Lower lobe of right lung (tissue), 2 donors: ENCODE data around the gene CLIC4. TPM values are rescaled to one million over a fixed set of nuclear protein-coding genes. Genes with fewer than 3 reads are reported as not detected.
"Not testable (repeated sequence)": the region's sequence is repeated elsewhere in the genome, so short reads cannot be mapped to it uniquely, and the experiment has no call there.

ENCODE experiments used
- ATAC-seq, 2 donors: fragments of 200-7000 bp; cut with Tn5 transposase; one replicate each; pipeline ENCODE4 v1.9.1; 2020 to 2022; ENCODE audit warnings: mild to moderate bottlenecking in 2 of 2, moderate library complexity in 2 of 2
- DNase-seq: peaks from one replicate; pipeline ENCODE4 v3.0.0-alpha.2; 2020
- H3K27ac ChIP-seq: fragments of 200-600 bp; one replicate; pipeline ENCODE4 v1.8.0; 2022
- H3K27me3 ChIP-seq: fragments of 200-600 bp; one replicate; pipeline ENCODE4 v1.8.0; 2022; ENCODE audit warnings: low read depth
- H3K36me3 ChIP-seq: fragments of 200-600 bp; one replicate; pipeline ENCODE4 v1.8.0; 2022; ENCODE audit warnings: mild to moderate bottlenecking
- H3K4me1 ChIP-seq: fragments of 200-600 bp; one replicate; pipeline ENCODE4 v1.8.0; 2022
- H3K4me3 ChIP-seq: fragments of 200-600 bp; one replicate; pipeline ENCODE4 v1.8.0; 2022; ENCODE audit warnings: mild to moderate bottlenecking
- H3K9me3 ChIP-seq: fragments of 200-600 bp; one replicate; pipeline ENCODE4 v1.8.0; 2022
- CTCF ChIP-seq: fragments of 200-600 bp; IDR thresholded peaks from one replicate; pipeline ENCODE4 v1.8.0; 2022; ENCODE audit warnings: antibody characterized with exemption, mild to moderate bottlenecking
- intact Hi-C: fragments of 100-400 bp; cut with DNase I; formaldehyde crosslinking; loops from one replicate; pipeline ENCODE4 v1.11.0; 2022
- total RNA-seq: library from RNA; stranded (reverse); fragmentation: NEBNext Ultra II Directional; extraction: Animal tissue kit (Norgen Biotek cat#: 25700); gene quantifications from one replicate; pipeline ENCODE4 v1.2.1, GENCODE V29; 2021
- donor health status: DM: no; HTN: yes; CAD: no; lungs with severe emphysema.

The CLIC4 gene
- total RNA-seq, 1 donor from 2014 or later, result 169 TPM

DNA sequence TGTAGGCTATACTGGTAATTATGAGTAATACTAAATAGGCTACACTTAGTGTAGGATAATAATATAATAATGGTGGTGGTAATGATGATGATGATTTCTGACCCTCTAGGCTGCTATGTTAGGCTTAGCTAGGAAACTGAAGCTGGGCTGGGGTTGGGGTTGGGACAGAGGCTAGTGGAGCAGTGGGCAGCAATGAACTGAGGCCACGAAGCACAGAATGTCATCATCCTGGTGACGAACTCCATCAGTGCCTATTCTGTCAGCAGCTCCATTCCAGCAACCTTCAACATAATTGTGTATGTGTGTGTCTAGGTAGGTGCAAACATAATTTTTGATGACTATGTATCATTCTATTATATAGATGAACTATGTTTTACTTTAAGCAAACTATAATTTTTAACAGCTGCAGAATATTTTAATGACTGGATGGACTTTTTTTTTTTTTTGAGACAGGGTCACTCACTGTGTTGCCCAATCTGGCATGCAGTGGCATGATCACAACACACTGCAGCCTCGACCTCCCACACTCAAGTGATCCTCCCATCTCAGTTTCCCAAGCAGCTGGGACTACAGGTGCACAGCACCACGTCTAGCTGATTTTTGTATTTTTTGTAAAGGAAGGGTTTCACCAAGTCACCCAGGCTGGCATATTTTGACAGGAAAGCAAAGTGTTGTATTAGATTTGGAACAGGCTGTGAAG, 12.9 kb upstream of the CLIC4 start:
- Histone ChIP-seq H3K4me1 (peaks cover 57% of the 10 kb centered on the region), H3K36me3 (no peaks in the 10 kb centered on the region)
- no peak for ATAC-seq

GRCh38 chr1:24733342-24733741, 11.9 kb upstream of the CLIC4 start:
- H3K27me3 ChIP-seq, H3K4me3 ChIP-seq, H3K36me3 ChIP-seq, intact Hi-C loops, H3K9me3 ChIP-seq: not testable (repeated sequence)
- DNase-seq (peak; percentile 44), ATAC-seq (peak; percentile 55 to 61)
- peak overlapping the region; percentile 54 for H3K27ac ChIP-seq
- H3K4me1 ChIP-seq, result peaks cover 49% of the 10 kb centered on the region

More for the DNA sequence above, 12.9 kb upstream of the CLIC4 start:
- H3K9me3 ChIP-seq, result no peaks in the 10 kb centered on the region
- no peak for TF ChIP-seq CTCF
- DNase-seq, result peak; percentile 19
- no peaks in the 10 kb centered on the region for H3K27me3 ChIP-seq
- no peak overlapping the region for H3K27ac ChIP-seq
- H3K4me3 ChIP-seq, result no peak overlapping the region
- intact Hi-C loops, result no loop called here

GRCh38 chr1:24735156-24735508, 10.1 kb upstream of the CLIC4 start:
- H3K9me3 ChIP-seq, result no peaks in the 10 kb centered on the region
- no peak for TF ChIP-seq CTCF
- intact Hi-C loops, result no loop called here
- H3K36me3 ChIP-seq, result no peaks in the 10 kb centered on the region
- H3K4me3 ChIP-seq, result no peak overlapping the region
- ATAC-seq (no peak), DNase-seq (no peak)
- peaks cover 48% of the 10 kb centered on the region for H3K4me1 ChIP-seq
- peak overlapping the region; percentile 67 for H3K27ac ChIP-seq
- no peaks in the 10 kb centered on the region for H3K27me3 ChIP-seq

- intact Hi-C loops, result no loop called here
- peak overlapping the region; percentile 1 for H3K4me3 ChIP-seq
- H3K36me3 ChIP-seq, result no peaks in the 10 kb centered on the region
- ATAC-seq (peak; percentile 63 to 83), DNase-seq (peak; percentile 51)
- H3K27me3 ChIP-seq, result no peaks in the 10 kb centered on the region
- H3K27ac ChIP-seq, result peak overlapping the region; percentile 67
- no peak for TF ChIP-seq CTCF
- H3K9me3 ChIP-seq, result no peaks in the 10 kb centered on the region
- H3K4me1 ChIP-seq, result peaks cover 43% of the 10 kb centered on the region
These were observed 9.5 kb upstream of the CLIC4 start for GRCh38 chr1:24735509-24736375.

- Histone ChIP-seq H3K27me3 (no peaks in the 10 kb centered on the region), H3K4me3 (no peak overlapping the region), H3K36me3 (no peaks in the 10 kb centered on the region), H3K9me3 (no peaks in the 10 kb centered on the region), H3K4me1 (peaks cover 39% of the 10 kb centered on the region), H3K27ac (peak overlapping the region; percentile 67)
- intact Hi-C loops, result no loop called here
- DNase-seq (no peak), ATAC-seq (no peak)
- no peak for TF ChIP-seq CTCF
These were observed 7.7 kb upstream of the CLIC4 start for GRCh38 chr1:24737368-24738117.
